VCaP (cell line): ENCODE data around the gene CLSTN3.

ENCODE experiments used
- H3K27ac ChIP-seq: fragments of 450-650 bp; 2 replicates; pipeline ENCODE4 v1.5.1; 2017
- CTCF ChIP-seq: fragments of 450-650 bp; conservative IDR thresholded peaks from 2 replicates; pipeline ENCODE4 v1.5.1; 2017; ENCODE audit warnings: mild to moderate bottlenecking, moderate library complexity

The CLSTN3 gene

GRCh38 chr12:7129872-7130691 lies at the start of gene CLSTN3:
Gene CLSTN3 (plus strand): TSS chr12:7130371. CDS start chr12:7130649, 278 bp downstream.
- H3K27ac ChIP-seq = peak within 1 kb of the TSS; percentile 77

GRCh38 chr12:7081037-7081436 lies 49.1 kb upstream of the CLSTN3 start:
- no peak overlapping the region for H3K27ac ChIP-seq
- TF ChIP-seq CTCF = no peak

More at GRCh38 chr12:7129872-7130691, at the start of gene CLSTN3:
- TF ChIP-seq CTCF = no peak

GRCh38 chr12:7083125-7083524 lies 47.0 kb upstream of the CLSTN3 start:
- no peak for TF ChIP-seq CTCF
- H3K27ac ChIP-seq = no peak overlapping the region

- TF ChIP-seq CTCF = no peak
- no peak overlapping the region for H3K27ac ChIP-seq
Measured at GRCh38 chr12:7089196-7089871, 40.8 kb upstream of the CLSTN3 start.

- TF ChIP-seq CTCF = no peak
Measured at GRCh38 chr12:7090222-7090998, 39.8 kb upstream of the CLSTN3 start.

GRCh38 chr12:7091171-7091570 lies 39.0 kb upstream of the CLSTN3 start:
- no peak overlapping the region for H3K27ac ChIP-seq
- TF ChIP-seq CTCF = no peak

More at GRCh38 chr12:7090222-7090998, 39.8 kb upstream of the CLSTN3 start:
- no peak overlapping the region for H3K27ac ChIP-seq
